NCI-H2227 (cell line): ENCODE data around the gene EML1.
A peak's percentile ranks its signal among the peaks of the same experiment; 100 is the strongest.

Source experiments
- DNase-seq: peaks from one replicate; lab custom pipeline; 2025; ENCODE audit not compliant: unreplicated experiment; lab: John Stamatoyannopoulos, UW

Gene EML1

DNA sequence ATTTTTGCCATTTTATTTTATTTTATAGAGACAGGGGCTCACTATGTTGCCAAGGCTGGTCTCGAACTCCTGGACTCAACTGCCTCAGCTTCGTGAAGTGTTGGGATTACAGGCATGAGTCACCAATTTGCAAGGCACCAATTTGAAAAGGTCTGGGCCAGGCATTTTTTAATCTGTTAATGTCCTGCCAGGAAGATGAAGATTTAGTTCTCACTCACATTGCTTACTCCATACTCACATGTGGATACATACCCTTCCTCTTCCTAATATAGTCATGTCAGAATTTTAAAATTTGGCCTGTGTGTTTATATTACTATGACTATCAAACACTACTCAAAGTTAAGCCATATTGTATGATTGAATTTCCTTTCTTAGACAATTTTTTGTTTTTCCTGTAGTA lies 15.3 kb upstream of the EML1 start:
- no peak for DNase-seq

DNA sequence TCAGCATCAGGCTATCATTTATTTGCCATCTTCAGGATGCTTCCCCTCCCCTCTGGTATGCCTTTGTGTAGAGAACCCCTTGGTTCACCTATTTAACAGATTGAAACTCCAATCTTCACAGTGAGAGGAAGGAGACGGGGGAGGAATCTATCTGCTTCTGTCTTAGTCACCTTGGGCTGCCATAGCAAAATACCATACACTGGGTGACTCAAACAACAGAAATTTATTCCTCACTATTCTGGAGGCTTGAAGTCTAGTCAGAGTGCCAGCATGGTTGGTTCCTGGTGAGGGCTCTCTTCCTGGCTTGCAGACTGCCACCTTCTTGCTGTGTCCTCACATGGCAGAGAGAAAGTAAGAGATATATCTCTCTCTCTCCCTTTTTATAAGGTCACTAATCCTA lies 13.5 kb upstream of the EML1 start:
- no peak for DNase-seq

DNA sequence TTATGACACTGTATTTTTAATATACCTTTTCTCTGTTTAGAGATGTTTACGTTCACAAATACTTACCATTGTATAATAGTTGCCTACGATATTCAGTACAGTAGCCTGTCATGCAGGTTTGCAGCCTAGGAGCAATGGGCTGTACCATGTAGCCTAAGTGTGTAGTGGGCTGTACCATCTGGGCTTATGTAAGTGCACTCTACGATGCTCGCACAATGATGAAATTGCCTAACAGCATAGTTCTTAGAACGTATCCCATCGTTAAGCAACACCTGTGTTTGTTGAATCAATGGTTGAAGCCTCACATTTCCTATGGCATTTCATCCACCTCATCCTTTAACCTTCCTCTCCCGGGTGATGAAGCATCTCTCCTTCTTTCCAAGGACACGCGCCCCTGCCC lies 12.5 kb upstream of the EML1 start:
- no peak for DNase-seq

DNA sequence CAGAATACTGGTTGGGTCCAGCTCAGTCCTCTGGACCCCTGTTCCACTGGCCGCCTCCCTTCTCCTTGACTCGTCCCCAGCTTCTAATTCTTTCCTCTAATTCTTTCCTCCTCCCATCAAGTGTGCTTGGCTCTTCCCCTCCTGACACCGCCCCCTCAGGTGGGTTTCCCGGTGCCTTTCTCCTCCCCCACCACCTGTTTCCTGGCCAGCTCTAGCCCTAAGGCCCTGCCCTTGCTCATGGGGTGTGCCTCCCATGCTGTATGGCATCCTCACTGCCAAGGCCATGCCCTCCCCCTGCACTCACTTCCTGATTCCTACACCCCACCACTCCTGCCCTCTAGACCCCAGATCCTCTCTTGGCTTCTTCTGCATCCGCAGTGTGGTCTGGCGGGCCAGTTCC lies 12.1 kb upstream of the EML1 start:
- no peak for DNase-seq

DNA sequence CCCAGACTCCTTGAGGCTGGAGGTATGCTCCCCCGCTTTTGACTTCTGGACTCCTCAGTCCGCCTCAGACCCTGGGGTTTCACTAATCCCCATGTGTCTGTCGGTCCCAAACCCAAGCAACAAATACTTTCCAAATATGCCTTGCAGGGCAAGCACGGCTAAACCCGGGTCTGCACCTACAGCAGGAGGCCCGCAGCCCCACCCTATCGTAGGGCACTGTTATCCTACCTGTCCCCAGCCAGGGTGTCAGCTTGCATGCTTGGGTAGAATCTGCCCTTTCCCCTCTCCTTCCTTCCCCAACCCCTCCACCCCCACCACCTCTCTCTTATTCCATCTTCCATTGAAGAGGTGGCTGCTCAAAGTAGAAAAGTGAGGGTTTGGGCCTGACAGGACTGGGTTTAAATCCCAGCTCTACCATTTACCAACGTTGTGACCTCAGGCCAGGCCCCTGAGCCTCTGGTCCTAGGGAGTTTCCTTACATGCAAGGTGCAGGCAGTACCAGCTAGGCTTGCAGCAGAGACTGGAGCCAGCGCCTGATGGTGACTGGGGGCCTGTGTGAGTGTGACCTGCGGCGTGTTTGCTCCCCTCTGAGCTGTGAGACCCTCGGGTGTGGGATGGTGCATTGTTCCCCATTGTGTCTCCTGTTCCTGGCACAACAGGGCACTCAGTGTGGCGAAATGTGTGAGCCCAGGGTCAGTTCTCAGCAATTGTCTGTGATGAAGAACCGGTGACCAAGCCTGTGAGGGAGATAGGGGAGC lies 11.2 kb upstream of the EML1 start:
- no peak for DNase-seq

DNA sequence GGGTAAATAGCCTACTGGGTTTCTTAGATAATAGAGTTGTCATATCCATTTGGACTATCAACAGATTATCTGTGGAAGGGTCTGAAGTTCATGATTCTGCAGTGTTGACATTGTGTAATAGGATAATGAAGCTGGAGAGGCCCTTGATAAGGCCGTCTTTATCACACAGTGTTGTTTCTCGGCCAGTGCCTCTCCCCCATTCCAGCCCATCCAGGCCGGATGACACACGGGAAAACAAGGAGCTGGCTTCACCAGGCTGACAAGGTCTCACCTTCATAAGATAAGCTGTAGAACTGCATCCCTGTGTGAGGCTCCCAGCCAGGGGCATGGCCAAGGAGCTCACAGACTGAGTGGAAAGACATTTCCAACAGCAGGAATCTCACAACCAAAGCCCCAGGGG lies 8.7 kb upstream of the EML1 start:
- peak; percentile 20 for DNase-seq

DNA sequence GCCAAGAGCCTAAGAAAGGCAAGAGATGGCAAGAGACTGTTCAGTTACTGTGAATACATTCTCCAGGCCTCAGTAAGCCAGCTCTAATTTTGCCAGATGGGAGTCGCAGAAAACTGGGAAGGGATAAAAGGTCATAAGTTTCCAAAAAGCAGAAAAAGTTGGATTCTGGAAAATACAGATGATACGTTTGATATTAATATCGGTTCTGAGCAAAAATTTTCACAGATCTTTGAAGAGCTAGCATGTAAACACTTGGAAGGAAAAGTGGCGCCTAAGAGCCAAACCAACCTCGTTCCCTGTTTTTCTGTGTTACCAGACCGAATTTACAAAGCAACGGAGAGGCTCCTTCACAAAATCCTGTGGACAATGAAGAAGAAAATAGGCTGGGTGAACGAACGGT lies 7.8 kb upstream of the EML1 start:
- DNase-seq: no peak

DNA sequence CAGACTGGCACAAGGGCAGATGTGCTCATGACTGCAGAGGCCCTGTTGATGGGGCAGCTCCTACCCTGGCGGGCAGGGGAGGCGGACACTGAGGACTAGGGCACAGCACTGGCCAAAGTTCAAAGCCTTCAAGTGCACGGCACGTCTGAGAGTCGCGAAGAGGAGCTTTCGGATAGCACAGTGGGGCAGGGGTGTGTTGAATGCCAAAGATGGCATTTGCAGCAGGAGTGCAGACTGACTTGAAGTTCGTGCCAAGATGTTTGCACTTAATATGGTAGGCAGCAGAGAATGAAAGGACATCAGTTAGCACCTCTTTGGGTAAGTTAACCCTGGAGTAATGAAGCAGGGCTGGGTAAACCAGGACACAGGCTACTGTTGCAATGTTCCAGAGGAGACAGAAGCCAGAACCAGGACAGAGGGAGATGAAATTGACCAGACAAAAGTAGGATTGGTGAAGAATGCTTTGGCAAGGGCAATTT lies 6.7 kb upstream of the EML1 start:
- no peak for DNase-seq

DNA sequence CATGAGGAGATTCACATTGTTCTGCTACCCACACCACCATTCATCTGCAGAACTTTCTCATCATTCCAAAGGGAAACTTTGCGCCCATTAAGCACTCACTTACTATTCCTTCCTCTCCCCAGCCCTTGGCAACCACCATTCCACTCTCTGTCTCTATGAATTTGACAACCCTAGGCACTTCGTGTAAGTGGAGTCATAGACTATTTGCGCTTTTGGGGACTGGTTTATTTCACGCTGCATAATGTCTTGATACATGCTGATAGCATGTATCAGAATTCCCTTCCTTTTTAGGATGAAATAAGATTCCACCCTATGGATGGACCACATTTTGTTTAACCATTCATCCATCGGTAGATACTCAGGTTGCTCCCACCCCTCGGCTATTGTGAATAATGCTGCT lies 4.5 kb upstream of the EML1 start:
- DNase-seq: no peak

DNA sequence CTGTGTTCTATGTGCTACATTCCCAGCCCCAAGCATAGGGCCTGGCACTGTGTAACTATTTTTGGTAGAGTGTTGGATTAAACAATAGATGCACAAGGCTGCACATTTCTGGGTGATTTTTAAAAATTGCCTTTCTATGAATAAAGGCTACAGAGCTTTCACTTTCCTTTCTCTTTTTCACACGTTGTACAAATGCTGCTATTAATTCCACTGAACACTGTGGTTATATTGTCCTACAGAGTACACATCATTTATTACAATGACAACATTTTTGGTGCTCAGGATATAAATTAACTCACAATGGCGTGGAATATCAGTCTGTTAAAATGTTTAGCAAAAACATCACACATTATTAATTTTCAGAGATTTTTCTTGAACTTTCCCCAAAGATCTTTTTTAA lies 3.6 kb upstream of the EML1 start:
- no peak for DNase-seq

DNA sequence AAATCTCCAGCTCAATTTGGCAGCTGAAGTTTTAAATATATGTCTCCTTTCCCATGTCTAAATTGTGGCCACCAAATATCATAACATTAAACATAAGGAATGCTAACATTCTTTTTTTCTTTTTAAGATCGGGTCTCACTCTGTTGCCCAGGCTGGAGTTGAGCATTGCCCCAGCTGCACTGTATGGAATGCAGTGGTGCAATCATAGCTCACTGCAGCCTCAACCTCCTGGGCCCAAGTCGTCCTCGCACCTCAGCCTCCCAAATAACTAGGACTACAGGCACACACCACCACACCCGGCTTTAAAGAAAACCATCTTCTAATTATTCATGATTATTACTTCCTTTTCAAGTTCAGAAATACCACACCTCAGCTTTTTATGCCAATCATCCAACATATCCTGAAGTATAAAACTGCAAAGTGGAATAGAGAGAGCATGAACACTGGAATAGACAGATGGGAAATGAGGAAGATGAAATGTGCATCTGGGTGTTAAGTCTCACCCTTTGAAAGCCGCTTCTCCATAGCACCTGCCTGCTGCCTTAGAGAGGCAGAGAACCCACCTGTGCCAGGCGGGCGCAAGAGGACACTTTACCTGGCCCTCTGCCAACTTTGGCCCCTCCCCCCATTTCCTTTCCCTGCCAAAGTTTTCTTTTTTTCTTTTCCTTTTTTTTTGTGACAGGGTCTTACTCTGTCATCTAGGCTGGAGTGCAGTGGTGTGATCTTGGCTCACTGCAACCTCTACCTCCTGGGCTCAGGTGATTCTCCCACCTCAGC lies 2.8 kb upstream of the EML1 start:
- no peak for DNase-seq

DNA sequence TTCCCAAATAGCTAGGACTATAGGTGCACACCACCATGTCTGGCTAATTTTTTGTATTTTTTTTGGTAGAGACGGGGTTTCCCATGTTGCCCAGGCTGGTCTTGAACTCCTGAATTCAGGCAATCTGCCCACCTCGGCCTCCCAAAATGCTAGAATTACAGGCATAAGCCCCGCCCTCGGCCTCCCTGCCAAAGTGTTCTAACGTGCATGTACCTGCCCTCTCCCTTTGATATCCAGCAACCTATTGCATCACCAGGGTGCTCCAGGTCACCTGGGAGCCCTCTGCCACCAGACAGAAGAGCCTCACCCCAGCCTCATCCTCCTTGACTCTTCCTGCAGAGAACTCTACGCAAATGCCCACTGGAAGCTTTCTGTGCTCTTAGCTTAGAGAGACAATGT lies 2.2 kb upstream of the EML1 start:
- DNase-seq: no peak

DNA sequence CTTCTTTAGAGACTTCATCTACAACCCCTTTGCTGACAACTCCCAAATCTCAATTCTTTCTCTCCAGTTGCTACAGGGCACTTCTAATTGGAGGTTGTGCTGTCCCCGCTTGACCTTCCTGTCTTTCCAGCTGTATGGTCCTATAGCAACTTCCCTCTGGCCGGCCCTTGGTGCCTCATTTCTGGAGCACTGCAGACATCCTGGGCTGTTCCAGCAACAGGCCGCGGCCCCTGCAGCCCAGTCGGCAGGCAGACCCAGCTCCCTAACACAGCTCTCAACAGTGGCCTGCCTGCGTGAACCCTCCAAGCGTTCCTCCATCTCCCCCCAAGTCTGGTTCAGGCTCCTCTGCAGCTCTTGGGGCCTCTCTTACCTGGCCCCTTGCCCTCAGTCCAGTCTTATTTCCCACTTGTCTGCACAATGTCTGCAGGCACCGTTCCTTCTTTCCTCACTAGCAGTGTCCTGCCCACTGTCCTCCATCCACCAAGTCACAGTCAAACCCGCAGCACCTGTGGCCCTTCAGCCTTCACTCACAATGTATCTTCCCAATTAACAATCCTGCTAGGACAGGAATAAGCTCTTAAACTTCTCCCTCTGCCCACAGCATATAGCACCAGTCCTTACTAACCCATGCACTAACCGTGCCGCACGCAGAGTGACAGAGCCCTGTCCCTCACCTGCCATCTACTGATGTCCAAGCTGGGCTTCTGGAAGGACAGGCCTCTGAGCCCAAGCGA lies 1.6 kb upstream of the EML1 start:
- DNase-seq: no peak

DNA sequence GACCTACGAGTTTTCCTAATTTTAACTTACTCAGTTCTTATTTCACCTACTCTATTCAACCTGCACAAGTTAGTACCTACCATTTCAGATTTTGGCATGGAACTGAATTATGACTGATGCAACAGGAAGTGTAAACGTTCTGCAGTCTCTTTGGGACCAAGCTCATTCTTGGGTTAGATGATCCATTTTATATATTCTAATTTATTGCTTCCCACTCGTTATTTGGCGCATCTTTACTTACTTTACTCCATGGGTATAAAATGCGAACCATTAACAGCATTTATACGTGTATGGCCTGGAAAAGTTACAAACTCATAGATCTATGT lies 1.0 kb upstream of the EML1 start:
- no peak for DNase-seq

DNA sequence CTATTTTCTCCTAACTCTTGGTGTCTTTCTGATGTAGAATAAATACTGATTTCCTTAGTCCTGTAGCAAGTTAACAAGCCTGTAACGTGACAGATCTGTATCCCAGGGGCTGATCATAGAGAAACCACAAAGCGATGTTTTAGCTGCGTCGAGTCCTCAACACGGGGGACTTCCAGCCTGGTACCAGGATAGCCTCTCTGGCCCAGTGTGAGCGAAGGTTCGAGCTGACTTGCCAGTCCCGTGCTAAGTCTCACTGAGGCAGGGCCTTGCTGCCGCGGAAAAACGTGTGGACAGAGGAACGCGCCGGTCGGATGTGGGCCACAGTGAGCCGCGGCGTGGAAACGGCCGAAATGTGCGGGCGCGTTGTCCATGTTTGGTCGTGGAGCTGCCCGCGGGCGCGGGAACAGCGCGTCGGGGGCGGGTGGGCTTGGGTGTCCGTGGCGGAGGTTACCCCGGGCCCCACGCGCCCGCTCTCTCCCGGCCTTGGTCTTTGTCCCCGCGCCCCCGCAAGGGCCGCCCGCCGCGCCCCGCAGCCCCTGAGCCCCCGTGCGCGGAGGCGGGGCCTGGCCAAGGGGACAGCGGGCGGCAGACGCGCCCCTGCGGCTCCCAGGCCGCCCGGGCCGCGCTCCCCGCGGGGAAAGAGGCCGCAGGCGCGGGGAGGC lies 531 bp upstream of the EML1 start:
- peak; percentile 44 for DNase-seq

DNA sequence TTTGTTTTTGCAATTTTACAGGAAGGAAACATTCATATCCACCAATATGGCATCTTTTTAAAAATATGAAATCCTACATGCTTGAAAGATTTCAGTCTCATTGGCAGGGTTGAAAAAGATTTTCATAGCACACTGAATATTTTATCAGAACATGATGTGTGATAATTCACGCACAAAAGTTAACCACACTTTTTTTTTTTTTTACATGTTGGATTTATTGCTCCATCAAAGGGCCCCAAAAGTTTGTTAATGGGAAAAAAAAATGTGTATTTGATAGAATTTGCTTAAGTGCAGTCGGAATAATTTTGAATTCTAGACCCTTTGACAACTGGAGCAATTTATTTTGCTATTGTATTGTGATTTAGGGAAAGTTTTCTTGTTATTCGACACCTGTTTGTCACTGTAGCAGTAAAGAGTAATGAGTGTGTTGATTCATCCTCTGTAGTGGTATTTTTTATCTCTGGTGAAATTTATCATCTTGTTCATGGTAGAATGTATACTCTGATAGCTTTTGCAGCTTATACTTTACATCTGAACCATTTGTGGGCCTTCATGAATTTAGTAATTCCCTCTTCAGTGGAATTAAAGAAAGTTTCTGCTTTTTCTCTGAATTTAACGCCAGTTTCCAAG lies 1.1 kb downstream of the EML1 start:
- no peak for DNase-seq

DNA sequence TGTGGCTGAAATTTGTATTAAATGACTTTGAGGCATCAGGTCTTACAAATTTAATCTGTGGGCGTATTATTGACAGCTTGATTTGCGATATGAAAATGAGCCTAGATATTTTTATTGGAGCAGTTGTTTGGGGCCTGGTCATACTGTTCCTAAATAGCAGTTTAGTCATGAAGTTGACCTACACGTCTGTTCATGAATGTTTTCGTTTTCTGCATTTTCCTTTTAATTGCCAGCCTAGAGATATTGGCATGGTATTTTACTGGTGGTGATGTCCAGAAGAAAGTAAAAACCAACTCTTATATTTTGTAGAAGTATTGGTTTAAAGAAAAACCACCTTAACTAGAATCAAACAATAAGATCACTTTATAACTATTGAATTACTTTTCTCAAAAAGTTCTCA lies 1.8 kb downstream of the EML1 start:
- DNase-seq: no peak

DNA sequence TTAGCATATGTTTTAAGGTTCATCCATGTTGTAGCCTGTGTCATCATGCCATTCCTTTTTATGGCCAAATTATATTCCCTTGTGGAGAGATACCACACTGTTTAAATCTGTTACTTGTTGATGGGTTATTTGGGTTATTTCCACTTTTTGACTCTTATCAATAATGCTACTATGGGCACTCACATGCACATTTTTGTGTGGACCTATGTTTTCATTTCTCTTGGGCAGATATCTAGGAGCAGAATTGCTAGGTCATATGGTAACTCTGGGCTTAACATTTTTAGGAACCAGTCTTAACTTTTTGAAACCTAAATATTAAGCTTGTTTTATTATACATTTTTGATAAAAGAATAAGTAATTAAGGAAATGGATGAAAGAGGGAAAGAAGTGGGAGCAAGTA lies 4.0 kb downstream of the EML1 start:
- DNase-seq: no peak

DNA sequence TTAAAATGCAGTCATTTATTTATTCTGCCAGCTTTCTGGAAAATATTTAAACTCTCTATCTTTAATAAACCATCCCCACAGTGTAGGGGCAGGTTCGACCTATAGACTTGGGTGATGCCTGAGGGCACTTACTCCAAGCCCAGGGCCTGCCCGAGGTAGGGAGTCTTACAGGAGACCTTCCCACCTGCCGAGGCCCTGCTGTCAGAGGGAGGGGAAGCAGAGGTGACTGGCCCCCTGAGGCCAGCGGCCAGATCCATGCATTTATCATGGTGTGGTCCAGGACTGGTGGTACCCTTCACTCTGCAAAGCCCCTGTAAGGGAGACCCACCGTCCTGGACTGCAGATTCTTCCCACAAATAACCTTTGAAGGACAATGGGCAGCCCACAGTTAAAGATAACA lies 7.6 kb downstream of the EML1 start:
- no peak for DNase-seq

DNA sequence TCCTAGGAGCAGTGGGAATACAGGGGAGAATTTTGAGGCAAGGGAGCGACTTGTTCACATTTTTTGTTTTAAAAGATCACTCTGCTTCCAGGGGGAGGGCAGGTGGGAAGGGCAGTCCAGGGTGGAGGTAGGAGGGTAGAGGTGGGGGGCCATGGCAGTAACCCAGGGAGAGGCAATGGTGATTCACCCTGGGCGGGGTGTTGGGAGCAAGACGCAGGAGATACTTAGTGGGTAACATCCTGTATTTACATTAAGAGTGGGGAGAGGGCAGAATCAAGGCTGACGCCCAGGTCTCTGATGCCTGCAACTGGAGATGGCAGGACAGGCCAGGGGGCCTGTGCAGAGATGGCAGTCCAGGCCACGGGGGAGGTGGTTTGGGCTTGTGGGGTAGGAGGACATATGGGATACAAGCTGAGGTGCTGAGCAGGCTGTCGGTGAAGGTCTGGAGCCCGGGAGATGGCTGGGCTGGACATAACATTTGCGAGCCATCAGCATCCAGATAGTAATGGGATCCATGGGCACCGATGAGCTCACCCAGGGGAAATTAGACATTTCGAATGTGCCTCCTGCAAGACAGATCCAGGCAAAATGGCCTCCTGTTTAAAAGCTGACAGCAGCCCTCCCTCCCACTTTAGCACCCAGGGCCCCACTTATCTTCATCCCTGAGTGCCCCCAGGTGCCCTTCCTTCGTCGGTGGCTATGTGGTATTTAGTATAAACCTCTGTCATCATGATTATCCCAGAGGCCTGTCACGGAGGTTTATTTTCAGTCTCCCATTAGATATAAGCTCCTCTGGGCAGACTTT lies 9.3 kb downstream of the EML1 start:
- no peak for DNase-seq
